Stimulated activated CD8-positive, alpha-beta memory T cell treated with anti-CD3 and anti-CD28 coated beads, Interleukin-15, amount 100 ng/mL, for 24 hours (primary cell): Measurements from ENCODE around the gene FATE1.

Source experiments
- DNase-seq: peaks from one replicate; pipeline ENCODE4 v3.0.0-alpha.2; 2020; ENCODE audit warnings: low read depth

FATE1 gene

DNA sequence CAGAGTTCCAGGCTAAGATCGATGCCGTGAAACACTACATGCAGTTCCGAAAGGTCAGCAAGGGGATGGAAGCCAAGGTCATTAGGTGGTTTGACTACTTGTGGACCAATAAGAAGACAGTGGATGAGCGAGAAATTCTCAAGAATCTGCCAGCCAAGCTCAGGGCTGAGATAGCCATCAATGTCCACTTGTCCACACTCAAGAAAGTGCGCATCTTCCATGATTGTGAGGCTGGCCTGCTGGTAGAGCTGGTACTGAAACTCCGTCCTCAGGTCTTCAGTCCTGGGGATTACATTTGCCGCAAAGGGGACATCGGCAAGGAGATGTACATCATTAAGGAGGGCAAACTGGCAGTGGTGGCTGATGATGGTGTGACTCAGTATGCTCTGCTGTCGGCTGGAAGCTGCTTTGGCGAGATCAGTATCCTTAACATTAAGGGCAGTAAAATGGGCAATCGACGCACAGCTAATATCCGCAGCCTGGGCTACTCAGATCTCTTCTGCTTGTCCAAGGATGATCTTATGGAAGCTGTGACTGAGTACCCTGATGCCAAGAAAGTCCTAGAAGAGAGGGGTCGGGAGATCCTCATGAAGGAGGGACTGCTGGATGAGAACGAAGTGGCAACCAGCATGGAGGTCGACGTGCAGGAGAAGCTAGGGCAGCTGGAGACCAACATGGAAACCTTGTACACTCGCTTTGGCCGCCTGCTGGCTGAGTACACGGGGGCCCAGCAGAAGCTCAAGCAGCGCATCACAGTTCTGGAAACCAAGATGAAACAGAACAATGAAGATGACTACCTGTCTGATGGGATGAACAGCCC, 28.0 kb downstream of the FATE1 start:
- no peak for DNase-seq

DNA sequence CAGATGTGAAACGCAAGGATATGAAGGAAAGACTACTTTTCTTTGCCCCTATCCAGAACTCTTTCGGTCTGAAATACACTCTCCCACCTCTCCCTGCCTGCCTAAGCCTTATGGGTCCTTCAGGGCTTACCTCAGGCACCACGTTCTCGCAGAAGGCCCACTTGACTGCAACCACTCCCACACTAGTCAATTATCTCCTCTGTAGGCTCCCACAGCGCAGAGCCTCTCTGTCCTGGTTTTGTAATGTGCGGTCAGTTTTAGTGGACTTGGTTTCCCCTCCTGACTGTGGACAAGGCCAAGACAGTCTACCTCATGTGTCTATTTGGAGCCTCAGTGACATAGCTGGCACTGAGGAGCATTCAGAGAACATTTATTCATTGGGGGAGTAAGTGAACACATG, 29.8 kb downstream of the FATE1 start:
- no peak for DNase-seq

DNA sequence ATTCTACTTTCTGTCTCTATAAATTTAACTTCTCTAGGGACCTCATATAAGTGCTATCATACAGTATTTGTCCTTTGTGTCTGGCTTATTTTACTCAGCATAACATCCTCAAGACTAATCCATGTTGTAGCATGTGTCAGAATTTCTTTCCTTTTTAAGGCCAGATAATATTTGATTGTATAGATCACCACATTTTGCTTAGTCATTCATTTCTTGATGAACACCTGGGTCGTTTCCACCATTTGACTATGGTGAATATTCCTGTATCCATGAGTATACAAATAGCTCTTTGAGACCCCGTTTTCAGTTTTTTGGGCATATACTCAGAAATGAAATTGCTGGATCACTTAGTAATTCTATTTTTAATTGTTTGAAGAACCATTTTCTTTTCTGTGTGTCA, 30.7 kb downstream of the FATE1 start:
- DNase-seq = no peak

DNA sequence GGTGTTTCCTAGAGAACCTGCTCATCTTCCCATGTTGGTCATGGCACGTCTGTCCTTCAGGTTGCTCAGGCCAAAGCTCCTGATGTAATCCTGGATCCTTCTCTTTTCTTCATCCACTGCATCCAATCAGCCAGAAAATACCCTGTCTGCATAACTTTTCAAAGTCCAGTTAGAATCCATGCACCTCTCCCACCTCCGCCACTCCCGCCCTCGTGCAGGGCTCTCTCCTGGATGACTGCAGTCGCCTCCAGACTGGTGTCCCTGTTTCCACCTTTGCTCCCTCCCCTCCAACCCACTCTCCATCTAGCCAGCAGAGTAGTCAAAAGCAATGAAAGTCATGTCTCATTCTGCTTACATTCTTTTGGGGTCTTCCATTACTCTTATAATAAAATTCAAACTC, 34.7 kb downstream of the FATE1 start:
- DNase-seq = no peak

DNA sequence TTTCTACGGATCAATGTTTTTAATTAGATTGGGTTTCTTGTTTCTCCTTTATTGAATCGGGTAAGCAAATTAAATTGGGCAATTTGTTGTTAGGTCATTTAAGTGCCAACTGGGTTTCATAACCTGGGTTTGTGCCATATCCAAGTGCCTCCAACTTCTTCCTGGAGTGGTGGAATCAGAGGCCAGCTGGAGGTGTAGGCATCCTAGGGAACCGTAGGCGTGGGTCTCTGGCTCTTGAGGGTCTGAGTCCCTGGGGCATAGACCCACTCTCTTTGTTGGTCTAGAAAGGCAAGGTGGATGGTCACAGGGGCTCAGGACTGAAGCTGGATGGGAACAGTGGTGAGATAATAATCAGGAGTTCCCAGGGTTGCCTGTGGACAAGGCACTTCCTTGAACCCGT, 37.0 kb downstream of the FATE1 start:
- DNase-seq = no peak

DNA sequence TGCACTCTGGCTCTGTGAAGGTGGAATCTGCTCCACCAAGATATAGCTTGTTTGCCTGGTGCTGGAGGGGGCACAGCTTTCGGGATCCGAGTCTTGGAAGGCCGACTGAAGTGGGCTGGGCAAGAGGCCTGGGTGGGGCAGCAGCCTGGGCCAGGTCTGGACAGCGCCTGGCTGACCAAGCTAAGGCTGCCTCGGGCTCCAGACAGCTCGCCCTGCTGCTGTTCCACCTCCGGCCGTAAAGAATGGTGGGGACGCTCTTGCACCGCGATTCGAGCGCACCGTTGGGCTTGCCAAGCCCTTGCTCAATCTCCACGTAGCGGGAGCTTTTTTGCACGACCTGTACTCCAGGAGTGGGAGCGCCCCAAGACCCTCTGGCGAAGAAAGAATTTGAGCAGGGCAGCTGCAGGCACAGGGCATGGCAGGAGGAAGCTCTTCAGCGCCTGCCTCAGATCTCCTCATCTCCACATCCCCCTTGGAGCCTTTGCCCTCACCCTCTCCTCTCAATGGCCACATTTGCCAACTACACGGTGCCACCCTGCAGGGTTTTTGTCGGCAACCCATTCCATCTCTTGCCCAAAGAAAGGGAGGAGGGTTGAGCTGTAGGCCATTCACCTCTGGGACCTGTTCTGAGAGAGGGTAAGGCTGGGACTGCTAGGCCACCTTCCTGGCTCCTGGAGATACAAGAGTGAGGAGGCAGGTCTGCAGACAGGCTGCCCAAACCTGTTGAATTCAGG, 37.6 kb downstream of the FATE1 start:
- no peak for DNase-seq

DNA sequence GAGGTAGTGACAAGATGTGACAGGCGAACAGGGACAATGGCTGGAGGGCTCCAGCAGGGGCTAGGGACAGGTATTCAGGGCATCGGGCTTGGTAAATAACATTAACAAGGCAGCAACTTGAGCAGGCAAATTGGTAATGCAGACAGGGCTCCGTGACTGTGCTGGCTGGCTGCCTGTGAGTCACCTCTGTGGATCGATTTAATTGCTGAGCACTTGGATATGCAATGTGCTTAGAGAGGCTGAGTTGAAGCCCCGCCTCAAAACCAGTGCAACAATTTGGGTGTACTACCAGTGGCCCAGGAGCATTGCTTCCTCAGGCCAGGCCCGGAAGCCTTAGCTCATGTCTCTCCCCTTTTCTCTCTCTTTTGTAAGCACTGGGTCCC, 38.2 kb downstream of the FATE1 start:
- DNase-seq = no peak

DNA sequence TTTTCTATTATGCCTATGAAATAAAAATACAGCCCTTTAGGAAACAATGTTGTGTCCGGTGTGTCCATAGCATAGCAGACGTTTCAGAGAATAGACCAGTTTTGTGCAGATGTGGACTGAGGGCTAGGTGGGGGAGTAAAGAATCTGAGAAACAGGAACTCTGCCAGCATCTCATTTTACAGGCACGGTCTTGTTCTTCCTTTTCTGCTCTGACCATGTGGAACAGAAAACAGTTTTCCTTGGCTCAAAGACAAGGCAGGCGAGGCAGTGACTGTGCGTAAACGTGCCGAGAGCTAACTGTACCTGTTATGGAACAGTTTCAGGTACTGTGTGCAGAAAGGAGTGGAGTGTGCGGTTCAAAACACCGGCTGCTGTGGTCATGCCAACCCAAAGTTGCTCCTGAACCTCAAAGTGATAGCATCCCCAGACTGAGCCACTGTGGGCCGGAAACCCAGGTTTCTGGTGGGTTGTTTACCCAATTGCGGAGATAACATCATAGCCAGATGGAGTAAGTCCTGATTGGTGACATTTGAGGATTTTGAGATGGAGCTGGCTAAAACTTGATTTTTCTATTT, 38.9 kb downstream of the FATE1 start:
- DNase-seq = no peak

DNA sequence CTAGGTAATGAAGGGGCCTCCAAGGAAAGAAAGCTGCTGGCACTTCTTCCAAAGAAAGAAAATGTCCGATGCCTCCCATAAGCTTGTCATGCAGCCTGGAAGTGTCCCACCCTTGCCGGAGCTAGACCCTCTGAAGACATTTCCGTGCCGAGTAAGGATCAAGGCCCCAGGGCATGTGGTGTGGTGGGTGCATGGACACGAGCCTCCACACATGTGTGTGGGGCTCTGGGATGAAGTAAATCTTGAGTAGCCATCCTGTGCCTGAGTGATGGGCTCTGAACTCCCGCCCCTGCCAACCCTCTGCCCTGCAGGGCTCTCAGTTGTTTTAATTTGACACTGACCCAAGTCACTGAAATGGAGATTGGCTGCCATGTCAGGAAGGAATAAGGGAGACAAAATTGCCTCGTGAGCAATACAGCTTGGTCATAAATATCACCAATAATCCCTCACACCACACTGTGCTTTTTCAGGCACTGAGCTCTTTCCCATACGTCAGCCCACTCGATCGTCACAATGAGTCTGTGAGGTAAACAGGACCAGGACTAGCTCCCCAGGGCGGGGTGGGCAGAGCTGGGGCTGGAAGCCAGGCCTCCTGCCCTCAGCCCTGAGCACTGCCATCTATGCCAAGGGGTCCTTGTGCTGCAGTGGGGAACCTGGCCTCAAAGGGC, 43.3 kb downstream of the FATE1 start:
- DNase-seq = no peak

DNA sequence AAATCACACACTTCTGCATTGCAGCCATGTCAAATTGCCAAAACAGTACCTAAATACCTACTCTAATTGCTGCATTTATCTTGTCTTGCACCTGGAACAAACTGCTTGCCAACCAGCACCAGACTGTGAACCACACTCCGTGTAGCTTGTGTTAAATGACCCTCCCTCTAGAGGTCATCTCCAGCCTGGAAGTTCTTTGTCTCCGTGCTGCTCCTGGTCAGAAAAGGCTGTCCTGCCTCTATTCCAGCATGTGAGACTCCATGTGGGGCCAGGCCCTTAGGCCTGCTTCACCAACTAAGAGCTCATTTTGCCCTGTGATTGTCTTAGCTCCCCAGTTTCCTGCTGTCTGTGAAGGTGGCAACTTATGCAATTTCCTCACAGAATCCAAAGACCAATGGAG, 47.0 kb downstream of the FATE1 start:
- no peak for DNase-seq

DNA sequence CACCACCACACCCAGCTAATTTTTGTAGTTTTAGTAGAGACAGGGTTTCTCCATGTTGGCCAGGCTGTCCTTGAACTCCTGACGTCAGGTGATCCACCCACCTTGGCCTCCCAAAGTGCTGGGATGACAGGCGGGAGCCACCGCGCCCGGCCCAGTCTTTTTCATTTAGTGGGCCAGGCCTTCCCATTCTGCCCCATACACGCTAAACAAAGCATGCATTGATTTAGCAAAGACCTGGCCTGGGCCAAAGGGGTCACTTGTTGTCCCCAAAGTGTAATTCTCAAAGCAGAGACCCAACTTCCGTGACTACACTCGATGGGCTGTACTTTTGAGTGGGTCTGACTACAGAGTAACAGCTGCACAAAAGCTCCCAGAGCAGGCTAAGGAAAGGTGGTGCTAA, 47.9 kb downstream of the FATE1 start:
- no peak for DNase-seq

DNA sequence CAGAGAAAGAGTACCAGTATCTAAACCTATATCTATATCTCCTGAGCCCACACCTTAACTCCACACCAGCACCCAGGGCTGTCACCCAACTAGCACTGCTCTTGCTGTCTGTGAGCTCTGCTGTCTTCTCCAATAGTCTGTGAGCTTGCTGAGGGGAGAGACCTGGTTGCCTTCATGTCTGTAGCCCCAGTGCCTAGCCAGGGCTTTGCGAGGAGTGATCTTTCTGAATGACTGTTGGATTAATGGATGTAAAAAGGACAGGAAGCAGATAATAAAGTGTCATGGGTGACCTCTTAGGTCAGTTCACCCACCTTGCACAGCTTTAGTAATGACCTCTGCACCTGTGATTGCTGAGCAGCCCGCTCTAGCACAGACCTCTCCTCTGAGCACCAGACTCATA, 49.2 kb downstream of the FATE1 start:
- no peak for DNase-seq

DNA sequence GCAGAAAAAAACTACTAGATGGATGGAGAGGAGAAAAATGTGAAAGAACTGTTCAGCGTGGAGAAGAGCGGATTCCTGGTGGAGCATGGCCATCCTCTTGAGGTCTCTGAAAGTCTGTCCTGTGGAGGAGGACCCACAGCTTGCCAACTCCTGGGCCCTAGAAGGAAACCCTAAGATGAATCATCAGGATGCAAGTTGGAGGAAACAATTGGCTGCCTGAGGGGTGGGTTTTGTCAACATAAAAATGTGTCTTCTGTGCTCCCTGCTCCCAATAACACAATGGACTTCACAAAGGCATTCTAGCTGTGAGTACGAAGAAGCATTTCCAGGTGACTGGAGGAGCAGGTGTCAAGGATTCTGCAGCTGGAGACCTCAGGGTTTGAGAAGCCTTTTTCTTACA, 55.9 kb downstream of the FATE1 start:
- DNase-seq = no peak
